HG02623 (cell line): ENCODE data around the gene SUPV3L1.
"Not testable (repeated sequence)": the region's sequence is repeated elsewhere in the genome, so short reads cannot be mapped to it uniquely, and the experiment has no call there.

ENCODE experiments used
- ATAC-seq: cut with Tn5 transposase; IDR thresholded peaks from one replicate; pipeline ENCODE4 v1.9.1; 2021; ENCODE audit warnings: moderate library complexity; ENCODE audit not compliant: unreplicated experiment

The SUPV3L1 gene

DNA sequence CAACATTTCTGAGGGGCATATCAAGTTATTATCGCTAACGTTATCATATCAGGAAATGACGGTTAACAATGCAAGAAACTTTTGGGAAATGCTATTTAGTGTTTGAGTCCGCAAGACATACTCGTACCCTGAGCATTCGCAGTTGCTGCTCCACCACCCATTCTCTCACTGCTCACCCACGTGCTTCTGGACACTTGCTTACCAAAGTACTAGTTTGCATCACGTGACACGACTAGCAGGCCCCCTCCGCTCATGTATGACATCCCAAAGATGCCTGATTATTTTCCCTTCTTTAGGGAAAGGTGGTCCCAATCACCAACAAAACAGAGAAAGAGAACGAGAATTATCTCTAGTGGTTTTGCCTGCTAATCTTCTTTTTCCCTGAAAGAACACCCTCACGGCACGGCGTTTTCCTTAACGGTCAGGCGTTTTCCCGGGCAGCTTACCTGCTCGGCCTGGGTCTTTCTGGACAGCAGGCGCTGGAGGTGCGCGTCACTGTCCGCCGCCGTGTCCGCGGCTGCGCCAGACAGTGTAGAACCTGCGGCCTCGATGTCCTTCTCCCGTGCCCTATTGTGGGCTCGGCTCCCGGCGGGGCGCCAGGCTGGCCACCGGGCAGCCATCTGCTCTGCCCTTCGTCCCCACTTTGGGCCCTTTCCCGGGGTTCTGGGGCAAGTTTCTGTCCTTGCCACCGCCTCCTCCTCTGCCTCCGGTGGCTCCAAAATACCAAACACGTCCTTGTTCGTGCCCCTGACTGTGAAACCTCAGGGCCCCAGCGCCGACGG, at the start of gene SUPV3L1:
Gene SUPV3L1 (plus strand): TSS at position 492 of the 782 bp plus-strand sequence. CDS start 58 bp downstream, at position 550.
- peak; percentile 88 for ATAC-seq

DNA sequence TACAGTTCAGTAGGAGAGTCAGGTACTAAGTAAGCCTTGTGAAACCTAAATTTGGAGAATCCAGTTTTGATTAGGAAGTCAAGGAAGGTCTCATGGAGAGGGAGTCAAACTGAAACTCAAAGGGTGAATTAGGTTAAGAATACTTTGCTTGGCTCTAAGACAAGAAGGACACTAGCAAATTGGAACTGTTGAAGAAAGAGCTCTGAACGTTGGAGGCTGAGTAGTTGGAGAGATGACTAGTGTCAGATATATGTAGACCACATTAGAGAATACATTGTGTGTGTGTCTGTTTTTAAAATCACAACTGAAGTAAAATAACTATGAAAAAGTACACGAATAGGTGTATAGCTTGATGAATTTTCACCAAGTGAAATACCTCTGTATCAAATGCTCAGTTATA, 49.8 kb upstream of the SUPV3L1 start:
- ATAC-seq = no peak

DNA sequence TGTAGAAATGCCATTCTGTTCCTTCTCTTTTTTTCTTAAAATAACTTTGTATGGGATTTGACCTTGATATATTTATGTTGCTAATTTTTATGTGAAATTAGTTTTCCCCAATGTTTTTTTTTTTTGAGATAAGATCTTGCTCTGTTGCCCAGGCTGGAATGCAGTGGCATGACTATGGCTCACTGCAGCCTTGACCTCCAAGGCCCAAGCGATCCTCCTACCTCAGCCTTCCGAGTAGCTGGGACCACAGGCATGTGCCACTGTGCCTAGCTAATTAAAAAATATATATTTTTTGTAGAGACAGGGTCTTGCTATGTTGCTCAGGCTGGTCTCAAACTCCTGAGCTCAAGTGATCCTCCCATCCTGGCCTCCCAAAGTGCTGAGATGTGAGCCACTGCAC, 40.1 kb upstream of the SUPV3L1 start:
- no peak for ATAC-seq

- no peak for ATAC-seq
Observed at GRCh38 chr10:69141304-69141703, 38.7 kb upstream of the SUPV3L1 start.

- ATAC-seq = not testable (repeated sequence)
Observed at GRCh38 chr10:69142074-69142473, 38.0 kb upstream of the SUPV3L1 start.

DNA sequence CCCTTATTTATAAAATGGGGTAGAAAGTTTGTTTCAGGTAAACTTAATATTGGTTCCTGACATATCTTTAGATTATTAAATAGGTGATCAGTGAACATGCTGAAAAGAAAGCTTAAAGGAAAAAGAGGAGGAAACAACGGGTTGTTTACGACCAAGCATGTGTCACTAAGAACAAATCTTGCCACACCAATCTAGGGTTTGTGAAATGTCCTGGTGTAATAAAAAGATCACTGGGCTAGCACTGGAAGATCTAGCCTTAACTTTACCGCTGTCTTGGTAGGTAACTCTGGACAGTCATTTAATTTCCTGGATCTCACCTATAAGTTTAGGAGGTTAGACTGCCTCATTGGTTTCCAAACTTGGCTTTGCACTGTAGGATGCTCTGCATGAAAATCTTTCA, 37.1 kb upstream of the SUPV3L1 start:
- ATAC-seq = no peak

- no peak for ATAC-seq
Observed at GRCh38 chr10:69145329-69145728, 34.7 kb upstream of the SUPV3L1 start.

GRCh38 chr10:69145864-69146263, 34.2 kb upstream of the SUPV3L1 start:
- ATAC-seq = no peak

DNA sequence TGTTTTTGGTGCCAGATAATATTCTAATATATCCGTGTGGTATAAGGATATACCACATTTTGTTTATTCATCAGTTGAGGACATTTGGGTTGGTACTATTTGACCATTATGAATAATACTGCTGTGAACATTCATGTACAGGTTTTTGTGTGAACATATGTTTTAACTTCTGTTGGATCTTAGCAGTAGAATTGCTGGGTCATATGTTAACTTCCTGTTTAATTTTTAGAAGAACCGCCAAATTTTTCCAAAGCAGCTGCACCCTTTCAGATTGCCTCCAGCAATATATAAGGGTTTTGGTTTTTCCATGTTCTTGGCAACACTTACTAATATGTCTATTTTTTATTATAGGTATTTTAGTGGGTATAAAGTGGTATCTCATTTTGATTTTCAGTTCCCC, 33.3 kb upstream of the SUPV3L1 start:
- no peak for ATAC-seq

DNA sequence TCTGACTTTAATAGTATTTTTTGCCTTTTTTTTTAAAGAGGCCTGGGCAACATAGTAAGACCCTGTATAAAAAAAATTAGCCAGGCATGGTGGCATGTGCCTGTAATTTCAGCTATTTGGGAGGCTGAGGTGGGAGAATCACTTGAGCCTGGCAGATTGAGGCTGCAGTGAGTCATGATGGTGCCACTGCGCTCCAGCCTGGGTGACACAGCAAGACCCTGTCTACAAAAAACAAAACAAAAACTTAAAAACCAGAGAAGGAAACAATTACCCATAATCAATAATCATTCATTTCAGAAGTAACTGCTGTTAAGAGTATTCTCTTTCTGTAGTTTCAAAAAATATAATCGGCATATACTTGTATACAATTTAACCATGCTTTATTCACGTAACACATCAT, 28.1 kb upstream of the SUPV3L1 start:
- ATAC-seq = no peak

DNA sequence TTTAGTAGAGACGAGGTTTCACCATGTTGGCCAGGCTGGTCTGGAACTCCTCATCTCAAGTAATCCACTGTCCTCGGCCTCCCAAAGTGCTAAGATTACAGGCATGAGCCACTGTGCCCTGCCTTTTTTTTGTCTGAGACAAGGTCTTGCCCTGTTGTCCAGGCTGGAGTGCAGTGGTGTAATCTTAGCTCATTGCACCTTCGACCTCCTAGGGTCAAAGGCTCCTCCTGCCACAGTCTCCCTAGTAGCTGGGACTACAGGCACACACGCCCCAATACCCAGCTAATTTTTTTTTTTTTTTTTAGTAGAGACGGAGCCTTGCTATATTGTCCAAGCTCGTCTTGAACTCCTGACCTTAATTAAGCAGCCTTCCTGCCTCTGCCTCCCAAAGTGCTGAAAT, 26.8 kb upstream of the SUPV3L1 start:
- no peak for ATAC-seq

DNA sequence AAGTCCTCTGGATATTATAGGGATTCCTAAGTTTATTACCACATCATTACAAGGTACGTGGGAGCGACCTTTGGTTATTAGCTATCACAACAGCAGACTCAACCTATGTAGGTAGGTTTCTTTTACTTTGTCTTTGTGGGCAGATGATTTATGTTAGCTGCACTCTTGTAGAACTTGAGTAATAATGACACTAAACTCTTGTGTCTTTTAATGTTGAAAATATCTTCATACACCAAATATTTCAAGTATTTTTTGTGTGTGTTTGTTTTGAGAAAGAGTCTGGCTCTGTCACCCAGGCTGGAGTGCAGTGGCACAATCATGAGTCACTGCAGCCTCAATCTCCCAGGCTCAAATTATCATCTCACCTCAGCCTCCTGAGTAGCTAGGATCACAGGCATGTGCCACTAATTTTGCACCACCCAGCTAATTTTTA, 19.2 kb upstream of the SUPV3L1 start:
- no peak for ATAC-seq

GRCh38 chr10:69168493-69168892, 11.5 kb upstream of the SUPV3L1 start:
- ATAC-seq = no peak

DNA sequence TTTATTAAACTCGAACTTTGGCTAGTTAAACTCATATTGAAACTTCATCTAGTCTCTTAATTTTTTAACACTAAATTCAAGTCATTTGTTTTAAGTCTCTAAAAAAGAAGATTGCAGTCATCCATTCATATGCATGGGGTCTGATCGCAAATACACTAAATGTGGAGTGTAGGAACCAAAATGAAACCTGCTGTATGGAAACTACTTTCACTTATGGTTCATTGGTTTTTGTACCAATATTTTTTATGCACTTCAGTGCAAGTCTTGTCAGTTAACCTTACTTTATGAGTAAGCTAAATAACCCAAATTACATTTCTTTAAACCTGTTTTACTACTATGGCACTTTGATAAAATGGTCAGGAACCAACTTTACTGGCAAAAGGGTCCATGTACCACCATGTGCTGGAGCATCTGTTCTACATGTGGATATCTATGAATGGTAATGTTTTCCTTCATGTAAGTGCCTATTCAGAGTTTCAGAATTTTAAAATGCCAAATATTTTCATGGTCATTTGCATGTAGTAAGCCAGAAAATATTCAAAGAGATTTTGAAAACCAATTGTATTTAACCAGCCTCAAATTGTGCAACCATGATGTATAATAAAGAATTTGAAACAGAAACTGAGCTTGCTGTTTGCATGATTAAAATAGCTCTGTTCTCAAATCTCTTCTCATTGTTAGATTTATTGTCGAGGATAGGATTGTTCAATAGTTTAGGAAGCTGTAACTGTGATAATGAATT, 7.6 kb upstream of the SUPV3L1 start:
- no peak for ATAC-seq

DNA sequence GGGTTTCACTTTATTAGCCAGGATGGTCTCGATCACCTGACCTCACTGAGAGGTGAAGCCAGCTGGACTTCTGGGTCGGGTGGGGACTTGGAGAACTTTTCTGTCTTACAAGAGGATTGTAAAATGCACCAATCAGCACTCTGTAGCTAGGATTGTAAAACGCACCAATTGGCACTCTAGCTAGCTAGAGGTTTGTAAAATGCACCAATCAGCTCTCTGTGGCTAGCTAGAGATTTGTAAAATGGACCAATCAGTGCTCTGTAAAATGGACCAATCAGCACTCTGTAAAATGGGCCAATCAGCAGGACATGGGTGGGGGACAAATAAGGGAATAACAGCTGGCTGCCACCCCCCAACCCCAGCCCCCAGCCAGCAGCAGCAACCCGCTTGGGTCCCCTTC, 4.7 kb upstream of the SUPV3L1 start:
- not testable (repeated sequence) for ATAC-seq

GRCh38 chr10:69176823-69177222, 3.2 kb upstream of the SUPV3L1 start:
- ATAC-seq = no peak

DNA sequence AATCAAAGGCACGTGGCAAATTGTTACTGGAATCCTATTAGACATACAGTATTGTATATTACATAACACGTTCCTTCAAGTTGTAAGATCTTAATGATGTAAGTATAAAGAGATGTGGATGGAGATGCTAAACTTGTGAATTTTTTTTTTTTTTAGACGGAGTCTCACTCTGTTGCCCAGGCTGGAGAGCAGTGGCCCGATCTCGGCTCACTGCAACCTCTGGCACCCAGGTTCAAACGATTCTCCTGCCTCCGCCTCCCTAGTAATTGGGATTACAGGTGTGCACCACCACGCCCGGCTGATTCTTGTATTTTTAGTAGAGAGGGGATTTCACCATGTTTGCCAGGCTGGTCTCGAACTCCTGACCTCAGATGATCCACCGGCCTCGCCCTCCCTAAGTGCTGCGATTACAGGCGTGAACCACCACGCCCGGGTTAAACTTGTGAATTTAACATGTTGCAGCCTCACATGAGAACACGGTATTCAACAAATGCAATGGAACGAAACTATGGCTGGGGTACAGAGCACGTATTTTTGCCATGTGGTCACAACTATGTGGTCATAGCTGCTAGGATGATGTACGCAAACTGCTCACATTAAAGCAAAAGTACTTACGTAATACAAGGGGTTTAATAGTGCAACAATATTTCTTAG, 818 bp upstream of the SUPV3L1 start:
- ATAC-seq = peak; percentile 26

DNA sequence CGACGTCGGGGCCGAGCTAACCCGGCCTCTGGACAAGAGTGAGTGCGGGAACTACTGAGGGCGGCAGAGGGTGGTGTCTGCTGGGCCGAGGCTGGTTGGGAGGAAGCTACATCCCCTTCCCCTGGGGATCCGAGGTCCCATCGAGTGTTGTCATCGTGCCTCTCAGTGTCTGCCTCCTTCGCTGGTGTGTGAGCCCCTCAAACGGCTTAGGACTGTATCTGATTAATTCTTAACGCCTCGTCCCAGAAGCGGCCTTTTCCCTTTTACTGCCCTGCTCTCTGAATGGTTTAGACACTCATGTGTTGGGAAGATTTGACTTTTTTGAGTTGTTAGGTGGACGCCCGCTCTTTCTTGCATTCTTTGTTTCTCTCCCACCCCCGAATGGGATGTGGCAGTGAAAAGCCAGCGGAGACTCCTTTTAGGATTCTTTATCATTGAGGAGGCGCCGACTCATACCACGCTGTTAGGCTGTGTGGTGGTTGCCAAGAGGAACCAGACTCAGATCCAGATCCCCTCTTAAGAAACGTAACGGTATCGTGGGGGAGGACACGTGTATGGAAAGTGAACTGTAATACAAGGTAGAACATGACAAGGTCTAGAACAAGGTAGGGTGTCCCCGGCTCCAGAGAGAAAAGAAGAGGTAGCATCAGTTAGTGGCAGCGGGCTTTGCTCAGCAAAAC, 631 bp downstream of the SUPV3L1 start:
- ATAC-seq = no peak

GRCh38 chr10:69181433-69181832, 1.4 kb downstream of the SUPV3L1 start:
- no peak for ATAC-seq

DNA sequence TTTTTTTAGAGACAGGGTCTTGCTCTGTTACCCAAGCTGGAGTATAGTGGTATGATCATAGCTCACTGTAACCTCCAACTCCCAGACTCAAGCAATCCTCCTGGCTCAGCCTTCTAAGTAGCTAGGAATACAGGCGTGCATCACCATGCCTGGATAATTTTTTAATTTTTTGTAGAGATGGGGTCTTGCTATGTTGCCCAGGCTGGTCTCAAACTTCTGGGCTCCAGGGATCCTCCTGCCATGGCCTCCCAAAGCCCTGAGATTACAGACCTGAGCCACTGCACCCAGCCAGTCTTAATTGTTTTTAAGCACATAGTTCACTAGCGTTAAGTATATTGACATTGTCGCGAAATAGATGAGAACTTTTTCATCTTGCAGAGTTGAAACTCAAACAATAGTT, 2.0 kb downstream of the SUPV3L1 start:
- ATAC-seq = no peak

GRCh38 chr10:69186524-69186923, 6.5 kb downstream of the SUPV3L1 start:
- ATAC-seq = no peak
